Suprapubic skin (tissue), 4 donors: ENCODE results near the gene RAB3C. TPM values are rescaled to one million over a fixed set of nuclear protein-coding genes. Genes with fewer than 3 reads are reported as not detected.

Source experiments
- DNase-seq, 2 donors: peaks; one replicate each; pipeline ENCODE4 v3.0.0-alpha.2; 2019; ENCODE audit warnings: low spot score in 2 of 2
- H3K27ac ChIP-seq: fragments of 200-600 bp; sonication (generic); one replicate; pipeline ENCODE4 v1.5.1; 2019
- H3K27me3 ChIP-seq: fragments of 200-600 bp; sonication (generic); one replicate; pipeline ENCODE4 v1.5.1; 2019
- H3K36me3 ChIP-seq: fragments of 200-600 bp; sonication (generic); one replicate; pipeline ENCODE4 v1.5.1; 2019
- H3K4me1 ChIP-seq: fragments of 200-600 bp; sonication (generic); one replicate; pipeline ENCODE4 v1.5.1; 2019
- H3K4me3 ChIP-seq: fragments of 200-600 bp; sonication (generic); one replicate; pipeline ENCODE4 v1.5.1; 2019; ENCODE audit warnings: mild to moderate bottlenecking
- H3K9me3 ChIP-seq: fragments of 200-600 bp; sonication (generic); one replicate; pipeline ENCODE4 v1.5.1; 2019
- EP300 ChIP-seq: sonication (generic); formaldehyde crosslinking; IDR thresholded peaks from one replicate; pipeline ENCODE4 v1.6.1; 2017; ENCODE audit warnings: antibody characterized with exemption
- POLR2A ChIP-seq, 2 donors: fragments of 450-650 bp; IDR thresholded peaks; one replicate each; pipeline ENCODE4 v1.6.1; 2017; ENCODE audit warnings: antibody characterized with exemption in 2 of 2, mild to moderate bottlenecking in 2 of 2, moderate library complexity in 2 of 2
- POLR2AphosphoS5 ChIP-seq, 3 donors: sonication (generic); formaldehyde crosslinking; IDR thresholded peaks; one replicate each; pipeline ENCODE4 v1.6.1; 2017; ENCODE audit warnings: antibody characterized with exemption in 3 of 3
- WGBS: methylation state at CpG from one replicate; pipeline ENCODE4 v1.1.5; 2018; 5-methylcytosine and 5-hydroxymethylcytosine counted together
- total RNA-seq, 4 donors: library from RNA; depleted of rRNA; stranded (reverse); fragments of >200 nt; gene quantifications; one replicate each; pipeline ENCODE4 v1.1.0, GENCODE V29; 2016
- TF ChIP-seq, protein P1 (sequence below), 2 donors: fragments of 200-600 bp in 1 of 2; fragments of 450-650 bp in 1 of 2; sonication (generic) in 1 of 2; IDR thresholded peaks; one replicate each; pipeline ENCODE4 v1.5.1; 2016 to 2019; ENCODE audit warnings: antibody characterized with exemption in 2 of 2, mild to moderate bottlenecking in 1 of 2, moderate library complexity in 1 of 2

The RAB3C gene
- total RNA-seq, 4 donors from 2014 or later, result 0.08 to 1.1 (median 0.27) TPM

DNA sequence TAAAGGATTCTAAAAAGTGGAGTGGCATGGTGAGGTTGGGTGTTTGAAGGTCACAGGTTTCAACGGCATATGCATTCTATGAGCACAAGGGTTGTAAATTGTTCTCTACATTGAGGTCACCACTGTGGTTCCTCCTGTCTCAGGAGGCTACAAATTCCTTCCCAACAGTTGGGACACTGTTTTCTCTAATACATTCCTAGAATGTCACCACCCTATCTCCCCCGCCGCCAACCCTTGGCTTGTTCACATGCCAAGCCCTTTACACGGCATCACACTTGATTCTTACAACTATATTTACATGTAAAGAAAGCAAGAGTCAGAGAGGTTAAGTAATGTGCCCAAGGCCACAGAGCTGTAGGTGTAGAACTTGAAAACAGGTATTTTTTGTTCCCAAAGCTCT lies 315.1 kb downstream of the RAB3C start:
- H3K4me3 ChIP-seq, result no peak overlapping the region
- H3K4me1 ChIP-seq, result no peaks in the 10 kb centered on the region
- WGBS, result 89% methylated on average over 4 of the region's 4 CpGs
- no peak for DNase-seq
- no peak for TF ChIP-seq POLR2AphosphoS5 (IDR thresholded peaks at IDR 0.05)
- no peak for TF ChIP-seq POLR2A (IDR thresholded peaks at IDR 0.05)
- no peak for TF ChIP-seq EP300
- TF ChIP-seq, protein P1, sequence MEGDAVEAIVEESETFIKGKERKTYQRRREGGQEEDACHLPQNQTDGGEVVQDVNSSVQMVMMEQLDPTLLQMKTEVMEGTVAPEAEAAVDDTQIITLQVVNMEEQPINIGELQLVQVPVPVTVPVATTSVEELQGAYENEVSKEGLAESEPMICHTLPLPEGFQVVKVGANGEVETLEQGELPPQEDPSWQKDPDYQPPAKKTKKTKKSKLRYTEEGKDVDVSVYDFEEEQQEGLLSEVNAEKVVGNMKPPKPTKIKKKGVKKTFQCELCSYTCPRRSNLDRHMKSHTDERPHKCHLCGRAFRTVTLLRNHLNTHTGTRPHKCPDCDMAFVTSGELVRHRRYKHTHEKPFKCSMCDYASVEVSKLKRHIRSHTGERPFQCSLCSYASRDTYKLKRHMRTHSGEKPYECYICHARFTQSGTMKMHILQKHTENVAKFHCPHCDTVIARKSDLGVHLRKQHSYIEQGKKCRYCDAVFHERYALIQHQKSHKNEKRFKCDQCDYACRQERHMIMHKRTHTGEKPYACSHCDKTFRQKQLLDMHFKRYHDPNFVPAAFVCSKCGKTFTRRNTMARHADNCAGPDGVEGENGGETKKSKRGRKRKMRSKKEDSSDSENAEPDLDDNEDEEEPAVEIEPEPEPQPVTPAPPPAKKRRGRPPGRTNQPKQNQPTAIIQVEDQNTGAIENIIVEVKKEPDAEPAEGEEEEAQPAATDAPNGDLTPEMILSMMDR (IDR thresholded peaks at IDR 0.05), result no peak
- no peaks in the 10 kb centered on the region for H3K9me3 ChIP-seq
- H3K27me3 ChIP-seq, result no peaks in the 10 kb centered on the region
- H3K27ac ChIP-seq, result no peak overlapping the region
- no peaks in the 10 kb centered on the region for H3K36me3 ChIP-seq

DNA sequence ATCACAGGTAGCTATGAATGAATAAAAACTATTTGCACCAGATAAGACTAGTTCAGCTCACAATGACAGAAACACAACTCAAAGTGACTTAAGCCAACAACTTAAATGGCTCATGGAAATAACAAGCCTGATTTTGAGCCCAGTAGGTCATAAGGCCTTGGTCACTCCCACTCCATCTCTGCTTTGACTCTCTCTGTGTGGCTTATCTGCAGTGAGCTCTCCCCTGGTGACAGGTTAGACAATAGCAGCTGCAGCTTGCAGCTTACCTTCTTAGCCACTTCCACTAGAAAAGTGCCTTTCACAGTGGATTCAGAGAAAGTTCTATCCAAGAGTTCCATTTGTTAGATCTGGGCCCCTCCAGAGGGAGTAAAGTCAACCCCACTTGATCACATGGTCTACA lies 315.7 kb downstream of the RAB3C start:
- H3K27me3 ChIP-seq, result no peaks in the 10 kb centered on the region
- H3K9me3 ChIP-seq, result no peaks in the 10 kb centered on the region
- no peak overlapping the region for H3K27ac ChIP-seq
- TF ChIP-seq POLR2AphosphoS5 (IDR thresholded peaks at IDR 0.05) (no peak), EP300 (no peak), POLR2A (IDR thresholded peaks at IDR 0.05) (no peak)
- TF ChIP-seq, protein P1 (IDR thresholded peaks at IDR 0.05), result no peak
- no peak overlapping the region for H3K4me3 ChIP-seq
- no peaks in the 10 kb centered on the region for H3K4me1 ChIP-seq
- DNase-seq, result no peak
- no peaks in the 10 kb centered on the region for H3K36me3 ChIP-seq

DNA sequence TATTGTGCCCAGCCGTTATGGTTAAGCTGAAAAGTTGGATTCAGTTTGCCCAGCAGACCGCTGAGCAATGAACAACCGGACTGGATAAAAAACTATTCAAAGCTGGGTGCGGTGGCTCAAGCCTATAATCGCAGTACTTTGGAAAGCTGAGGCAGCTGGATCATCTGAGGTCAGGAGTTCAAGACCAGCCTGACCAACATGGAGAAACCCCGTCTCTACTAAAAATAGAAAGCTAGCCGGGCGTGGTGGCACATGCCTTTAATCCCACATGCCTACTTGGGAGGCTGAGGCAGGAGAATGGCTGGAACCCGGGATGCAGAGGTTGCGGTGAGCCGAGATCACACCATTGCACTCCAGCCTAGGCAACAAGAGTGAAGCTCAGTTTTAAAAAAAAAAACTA lies 318.4 kb downstream of the RAB3C start:
- Histone ChIP-seq H3K36me3 (no peaks in the 10 kb centered on the region), H3K4me3 (no peak overlapping the region), H3K27ac (no peak overlapping the region), H3K9me3 (no peaks in the 10 kb centered on the region), H3K27me3 (no peaks in the 10 kb centered on the region), H3K4me1 (no peaks in the 10 kb centered on the region)
- no peak for DNase-seq
- TF ChIP-seq, protein P1 (IDR thresholded peaks at IDR 0.05), result no peak
- TF ChIP-seq POLR2A (IDR thresholded peaks at IDR 0.05), result no peak
- TF ChIP-seq EP300, result no peak
- TF ChIP-seq POLR2AphosphoS5 (IDR thresholded peaks at IDR 0.05), result no peak
- WGBS, result 85% methylated on average over 11 of the region's 11 CpGs

DNA sequence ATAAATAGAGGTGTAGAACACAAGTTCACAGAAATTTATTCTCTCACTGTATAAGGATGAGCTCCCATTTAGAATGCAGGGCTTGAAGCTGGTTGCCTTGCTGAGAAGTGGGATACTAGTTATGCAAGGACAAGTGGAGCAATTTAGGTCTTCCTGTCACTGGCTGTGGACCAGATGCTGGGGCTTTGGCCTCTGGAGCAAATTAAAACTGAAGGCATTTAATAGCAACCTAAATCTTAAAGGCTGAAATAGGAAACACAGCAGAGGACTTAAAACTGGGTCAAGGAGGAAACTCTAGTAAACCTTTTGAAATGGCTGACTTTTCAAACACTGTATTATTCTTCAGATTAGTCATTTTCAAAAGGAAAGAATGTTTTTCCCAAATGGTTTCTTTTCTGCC lies 319.4 kb downstream of the RAB3C start:
- H3K27ac ChIP-seq, result no peak overlapping the region
- no peak overlapping the region for H3K4me3 ChIP-seq
- H3K4me1 ChIP-seq, result no peaks in the 10 kb centered on the region
- no peaks in the 10 kb centered on the region for H3K9me3 ChIP-seq
- no peak for TF ChIP-seq POLR2AphosphoS5 (IDR thresholded peaks at IDR 0.05)
- TF ChIP-seq EP300, result no peak
- TF ChIP-seq, protein P1 (IDR thresholded peaks at IDR 0.05), result no peak
- no peak for TF ChIP-seq POLR2A (IDR thresholded peaks at IDR 0.05)
- no peak for DNase-seq
- H3K27me3 ChIP-seq, result no peaks in the 10 kb centered on the region
- no peaks in the 10 kb centered on the region for H3K36me3 ChIP-seq

DNA sequence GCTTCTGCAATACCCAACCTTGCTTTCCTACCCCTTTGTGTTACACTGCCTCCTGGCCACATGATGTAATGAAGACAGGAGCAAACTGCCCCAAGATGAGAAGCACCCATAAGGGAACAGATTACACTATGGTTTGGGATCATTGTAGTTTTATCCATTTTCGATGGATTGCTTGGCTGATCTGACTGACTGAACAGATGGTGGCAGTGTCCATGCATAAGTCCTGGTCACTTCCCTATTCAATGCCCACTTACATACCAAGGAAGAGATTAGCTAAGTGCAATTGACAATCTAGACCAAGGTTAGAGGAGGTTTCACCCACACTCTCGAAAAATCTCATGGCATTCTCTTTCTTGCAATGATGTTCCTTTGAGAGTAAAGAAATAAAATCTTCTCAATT lies 319.9 kb downstream of the RAB3C start:
- no peak for DNase-seq
- WGBS, result 83% methylated on average over 2 of the region's 2 CpGs
- no peak overlapping the region for H3K4me3 ChIP-seq
- H3K4me1 ChIP-seq, result no peaks in the 10 kb centered on the region
- no peaks in the 10 kb centered on the region for H3K9me3 ChIP-seq
- no peak overlapping the region for H3K27ac ChIP-seq
- H3K36me3 ChIP-seq, result no peaks in the 10 kb centered on the region
- no peaks in the 10 kb centered on the region for H3K27me3 ChIP-seq
- TF ChIP-seq POLR2AphosphoS5 (IDR thresholded peaks at IDR 0.05) (no peak), EP300 (no peak), POLR2A (IDR thresholded peaks at IDR 0.05) (no peak)
- TF ChIP-seq, protein P1 (IDR thresholded peaks at IDR 0.05), result no peak
